Natural killer cell (primary cell): ENCODE data around the gene DDX10. TPM values are rescaled to one million over a fixed set of nuclear protein-coding genes. Genes with fewer than 3 reads are reported as not detected.

ENCODE experiments used
- ATAC-seq, 3 donors: fragments of 150-1000 bp in 2 of 3; fragments of 200-7000 bp in 1 of 3; cut with Tn5 transposase; 1 replicate in 1 of 3; 2 replicates in 2 of 3; pipeline ENCODE4 v1.10.0; 2021; ENCODE audit warnings: mild to moderate bottlenecking in 2 of 3, moderate library complexity in 2 of 3
- DNase-seq, 2 donors: peaks; one replicate each; pipeline versions ENCODE4 v3.0.0 to v3.0.0-alpha.2; 2013 to 2021; ENCODE audit warnings: mixed read lengths in 1 of 2
- H3K27ac ChIP-seq: one replicate; pipeline ENCODE4 v1.5.1; 2013; ENCODE audit warnings: mild to moderate bottlenecking, low read length
- H3K27me3 ChIP-seq: one replicate; pipeline ENCODE4 v1.6.1; 2013; ENCODE audit warnings: low read length; ENCODE audit not compliant: control insufficient read depth, insufficient read depth
- H3K36me3 ChIP-seq: one replicate; pipeline ENCODE4 v1.6.1; 2013; ENCODE audit warnings: low read length; ENCODE audit not compliant: control insufficient read depth, insufficient read depth
- H3K4me1 ChIP-seq: one replicate; pipeline ENCODE4 v1.6.1; 2013; ENCODE audit warnings: low read length; ENCODE audit not compliant: control insufficient read depth, insufficient read depth
- H3K4me3 ChIP-seq: one replicate; pipeline ENCODE4 v1.5.1; 2013; ENCODE audit warnings: low read length
- H3K9me3 ChIP-seq: one replicate; pipeline ENCODE4 v1.6.1; 2013; ENCODE audit warnings: low read length; ENCODE audit not compliant: control insufficient read depth, insufficient read depth
- H3K27ac Mint-ChIP-seq, 2 donors: one replicate each; pipeline ENCODE4 v1.8.0; 2022; ENCODE audit warnings: mild to moderate bottlenecking in 2 of 2, mixed read lengths in 2 of 2, moderate library complexity in 1 of 2
- H3K27me3 Mint-ChIP-seq, 2 donors: one replicate each; pipeline ENCODE4 v1.8.0; 2022; ENCODE audit warnings: low read depth in 2 of 2, mixed read lengths in 2 of 2
- H3K36me3 Mint-ChIP-seq: one replicate; pipeline ENCODE4 v1.8.0; 2022; ENCODE audit warnings: mixed read lengths
- H3K4me1 Mint-ChIP-seq, 2 donors: one replicate each; pipeline ENCODE4 v1.8.0; 2022; ENCODE audit warnings: mixed read lengths in 2 of 2
- H3K4me3 Mint-ChIP-seq: one replicate; pipeline ENCODE4 v1.8.0; 2022; ENCODE audit warnings: mild to moderate bottlenecking, moderate library complexity, mixed read lengths
- H3K9me3 Mint-ChIP-seq, 2 donors: one replicate each; pipeline ENCODE4 v1.8.0; 2022; ENCODE audit warnings: mixed read lengths in 2 of 2
- CTCF ChIP-seq: fragments of 200-600 bp; IDR thresholded peaks from one replicate; pipeline ENCODE4 v1.8.0; 2022; ENCODE audit warnings: antibody characterized with exemption
- WGBS: methylation state at CpG from one replicate; pipeline ENCODE4 v1.1.7; 2013; ENCODE audit warnings: missing lambda C conversion rate; ENCODE audit not compliant: insufficient coverage; 5-methylcytosine and 5-hydroxymethylcytosine counted together
- intact Hi-C: fragments of 100-400 bp; cut with micrococcal nuclease; formaldehyde crosslinking; loops from one replicate; pipeline ENCODE4 v1.14.2; 2022
- total RNA-seq, 4 donors: library from RNA; stranded (reverse); fragments of 120-200 nt in 1 of 4; gene quantifications; one replicate each; pipeline versions ENCODE4 v1.2.3 to v1.2.4, GENCODE V29; 2013 to 2022

DDX10 gene
- total RNA-seq, 3 donors from 2014 or later (not counting 1 experiment from before 2014, with no cell fraction given), result 23.4 to 30.9 (median 24.9) TPM

- intact Hi-C loops, result no loop called here
- no peaks in the 10 kb centered on the region for H3K9me3 Mint-ChIP-seq
- H3K36me3 ChIP-seq, result no peaks in the 10 kb centered on the region
These were observed 138.9 kb downstream of the DDX10 start for GRCh38 chr11:108803776-108804175.

GRCh38 chr11:108804511-108804910 is 139.6 kb downstream of the DDX10 start:
- Histone ChIP-seq H3K36me3 (no peaks in the 10 kb centered on the region), H3K27ac (no peak overlapping the region), H3K9me3 (no peaks in the 10 kb centered on the region), H3K4me1 (no peaks in the 10 kb centered on the region), H3K27me3 (no peaks in the 10 kb centered on the region), H3K4me3 (no peak overlapping the region)
- Mint-ChIP-seq H3K4me1 (peaks cover 6 to 12% of the 10 kb centered on the region in 2 donors), H3K36me3 (no peaks in the 10 kb centered on the region), H3K4me3 (no peak overlapping the region), H3K27ac (no peak overlapping the region), H3K27me3 (no peaks in the 10 kb centered on the region), H3K9me3 (no peaks in the 10 kb centered on the region)
- ATAC-seq, result no peak
- 100% methylated on average over 2 of the region's 2 CpGs for WGBS
- DNase-seq, result no peak
- no peak for TF ChIP-seq CTCF
- intact Hi-C loops, result no loop called here

More at GRCh38 chr11:108803776-108804175, 138.9 kb downstream of the DDX10 start:
- no peak for TF ChIP-seq CTCF
- Histone ChIP-seq H3K27ac (no peak overlapping the region), H3K4me1 (no peaks in the 10 kb centered on the region), H3K27me3 (no peaks in the 10 kb centered on the region), H3K4me3 (no peak overlapping the region), H3K9me3 (no peaks in the 10 kb centered on the region)
- Mint-ChIP-seq H3K27ac (no peak overlapping the region), H3K36me3 (no peaks in the 10 kb centered on the region), H3K4me1 (peaks cover 10 to 12% of the 10 kb centered on the region in 2 donors), H3K27me3 (no peaks in the 10 kb centered on the region), H3K4me3 (no peak overlapping the region)
- ATAC-seq (no peak), DNase-seq (no peak)
- 100% methylated on average over 1 of the region's 1 CpG for WGBS

- Histone ChIP-seq H3K36me3 (no peaks in the 10 kb centered on the region), H3K4me3 (no peak overlapping the region), H3K27ac (no peak overlapping the region), H3K27me3 (no peaks in the 10 kb centered on the region), H3K9me3 (no peaks in the 10 kb centered on the region), H3K4me1 (no peaks in the 10 kb centered on the region)
- DNase-seq, result no peak
- Mint-ChIP-seq H3K9me3 (no peaks in the 10 kb centered on the region), H3K36me3 (no peaks in the 10 kb centered on the region), H3K4me1 (peaks cover 6 to 12% of the 10 kb centered on the region in 2 donors), H3K4me3 (no peak overlapping the region), H3K27ac (no peak overlapping the region), H3K27me3 (no peaks in the 10 kb centered on the region)
- no peak for ATAC-seq
- no peak for TF ChIP-seq CTCF
- WGBS, result 97% methylated on average over 2 of the region's 2 CpGs
- intact Hi-C loops, result no loop called here
These were observed 140.2 kb downstream of the DDX10 start for GRCh38 chr11:108805030-108805429.

GRCh38 chr11:108807262-108807661 is 142.4 kb downstream of the DDX10 start:
- H3K36me3 Mint-ChIP-seq, result no peaks in the 10 kb centered on the region
- DNase-seq (no peak), ATAC-seq (no peak)
- Histone ChIP-seq H3K4me3 (no peak overlapping the region), H3K27me3 (no peaks in the 10 kb centered on the region), H3K36me3 (no peaks in the 10 kb centered on the region), H3K4me1 (no peaks in the 10 kb centered on the region), H3K27ac (no peak overlapping the region), H3K9me3 (no peaks in the 10 kb centered on the region)
- intact Hi-C loops, result no loop called here
- H3K9me3 Mint-ChIP-seq, result no peaks in the 10 kb centered on the region
- H3K27ac Mint-ChIP-seq, result no peak overlapping the region
- no peak for TF ChIP-seq CTCF
- H3K27me3 Mint-ChIP-seq, result no peaks in the 10 kb centered on the region
- H3K4me3 Mint-ChIP-seq, result no peak overlapping the region
- peaks cover 0 to 4% of the 10 kb centered on the region in 2 donors for H3K4me1 Mint-ChIP-seq
- 74% methylated on average over 2 of the region's 2 CpGs for WGBS
